Activated T-helper 2 cell treated with anti-CD3 and anti-CD28 coated beads, Interferon-gamma antibody, Interleukin-2, Interleukin-4, amounts not matched to agents 10 μg/mL and 5 μg/mL and 100 μg/mL, durations not matched to agents 14 hours and 24 hours and 36 hours (primary cell): ENCODE measurements around the gene TRIM27. TPM values are rescaled to one million over a fixed set of nuclear protein-coding genes. Genes with fewer than 3 reads are reported as not detected.
A peak's percentile ranks its signal among the peaks of the same experiment; 100 is the strongest.

Source experiments
- DNase-seq: peaks from one replicate; pipeline ENCODE4 v3.0.0; 2021; ENCODE audit warnings: low spot score
- H3K27ac Mint-ChIP-seq: one replicate; pipeline ENCODE4 v1.8.0; 2021; ENCODE audit warnings: mixed read lengths
- H3K27me3 Mint-ChIP-seq: one replicate; pipeline ENCODE4 v1.8.0; 2021; ENCODE audit warnings: low read depth, mixed read lengths
- H3K36me3 Mint-ChIP-seq: one replicate; pipeline ENCODE4 v1.8.0; 2021; ENCODE audit warnings: low read depth, mixed read lengths
- H3K4me1 Mint-ChIP-seq: one replicate; pipeline ENCODE4 v1.8.0; 2021; ENCODE audit warnings: low read depth, mixed read lengths
- H3K4me3 Mint-ChIP-seq: one replicate; pipeline ENCODE4 v1.8.0; 2021; ENCODE audit warnings: low read depth, mild to moderate bottlenecking, moderate library complexity, mixed read lengths
- H3K9me3 Mint-ChIP-seq: one replicate; pipeline ENCODE4 v1.8.0; 2021; ENCODE audit warnings: mixed read lengths
- intact Hi-C: fragments of 100-400 bp; cut with micrococcal nuclease; formaldehyde crosslinking; loops from one replicate; pipeline ENCODE4 v1.15.1; 2023
- total RNA-seq: library from RNA; stranded (reverse); gene quantifications from 2 replicates; pipeline ENCODE4 v1.2.3, GENCODE V29; 2022

The TRIM27 gene
- total RNA-seq, 1 donor from 2014 or later: 64.4 TPM

DNA sequence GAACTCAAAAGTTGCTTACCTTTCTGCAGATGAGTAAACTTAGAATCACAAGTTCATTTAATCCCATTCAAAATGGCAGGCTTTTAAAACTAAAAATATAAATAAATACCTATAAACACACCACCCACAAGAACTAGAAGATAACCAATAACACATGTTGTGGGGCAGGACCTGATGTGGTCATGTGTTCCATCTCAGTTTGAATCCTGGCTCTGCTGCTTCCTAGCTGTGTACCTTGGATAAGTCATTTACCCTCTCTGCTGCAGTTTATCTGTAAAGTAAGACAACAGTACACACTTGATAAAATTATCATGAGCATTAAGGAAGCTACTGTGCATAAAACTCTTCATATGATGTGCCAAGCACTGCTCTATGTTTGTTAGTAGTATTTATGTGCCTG lies 22.0 kb downstream of the TRIM27 start:
- intact Hi-C loops: no loop called here
- no peak overlapping the region for H3K4me3 Mint-ChIP-seq
- no peaks in the 10 kb centered on the region for H3K27me3 Mint-ChIP-seq
- H3K27ac Mint-ChIP-seq: no peak overlapping the region
- H3K9me3 Mint-ChIP-seq: no peaks in the 10 kb centered on the region
- H3K36me3 Mint-ChIP-seq: peaks cover 63% of the 10 kb centered on the region
- DNase-seq: no peak
- peaks cover 1% of the 10 kb centered on the region for H3K4me1 Mint-ChIP-seq

DNA sequence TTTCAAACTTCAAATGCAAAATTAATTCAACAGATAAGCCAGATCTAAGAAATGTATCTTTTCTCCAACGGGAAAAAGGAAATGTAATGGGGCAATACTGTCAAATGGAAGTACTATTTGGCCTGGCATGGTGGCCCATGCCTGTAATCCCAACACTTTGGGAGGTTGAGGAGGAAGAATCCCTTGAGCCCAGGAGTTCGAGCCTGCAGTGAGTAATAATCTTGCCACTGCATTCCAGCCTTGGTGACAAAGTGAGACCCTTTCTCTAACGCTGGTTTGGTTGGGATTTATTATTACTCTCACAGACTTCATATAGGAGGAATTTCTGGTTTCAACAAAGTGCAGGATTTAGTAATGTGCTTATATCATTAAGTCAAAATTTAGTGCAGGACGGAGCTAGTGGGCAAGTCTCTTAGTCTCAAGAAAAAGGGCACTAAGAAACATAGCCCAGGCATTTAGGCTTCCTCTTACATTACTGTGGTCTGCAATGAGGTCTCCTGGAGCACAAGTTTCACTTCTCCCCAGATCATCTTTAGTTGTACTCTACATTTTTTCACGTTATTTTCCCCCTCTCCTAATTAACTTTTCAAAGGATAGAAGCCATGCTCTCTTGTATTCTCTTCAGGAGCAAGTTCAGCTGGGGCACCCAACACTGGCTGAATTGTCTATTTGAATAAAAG lies 23.1 kb downstream of the TRIM27 start:
- no peak for DNase-seq
- intact Hi-C loops: no loop called here
- no peak overlapping the region for H3K27ac Mint-ChIP-seq
- peaks cover 54% of the 10 kb centered on the region for H3K36me3 Mint-ChIP-seq
- peaks cover 1% of the 10 kb centered on the region for H3K27me3 Mint-ChIP-seq
- peaks cover 1% of the 10 kb centered on the region for H3K4me1 Mint-ChIP-seq
- no peak overlapping the region for H3K4me3 Mint-ChIP-seq
- no peaks in the 10 kb centered on the region for H3K9me3 Mint-ChIP-seq

DNA sequence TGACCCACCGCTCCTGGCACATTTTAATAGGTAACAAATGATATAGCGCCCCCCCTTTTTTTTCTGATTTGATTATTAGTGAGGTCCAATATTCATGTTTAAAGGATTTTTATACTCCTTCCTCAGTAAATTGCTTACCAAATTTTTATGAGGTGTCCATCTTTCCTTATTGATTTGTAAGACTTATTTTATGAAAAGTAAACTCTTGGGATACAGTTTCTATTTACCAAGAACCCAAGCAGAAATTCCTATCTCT lies 25.1 kb downstream of the TRIM27 start:
- DNase-seq: no peak
- Mint-ChIP-seq H3K27ac (no peak overlapping the region), H3K4me1 (peaks cover 7% of the 10 kb centered on the region), H3K9me3 (no peaks in the 10 kb centered on the region), H3K4me3 (peak overlapping the region; percentile 60), H3K27me3 (peaks cover 1% of the 10 kb centered on the region), H3K36me3 (peaks cover 35% of the 10 kb centered on the region)
- intact Hi-C loops: no loop called here

DNA sequence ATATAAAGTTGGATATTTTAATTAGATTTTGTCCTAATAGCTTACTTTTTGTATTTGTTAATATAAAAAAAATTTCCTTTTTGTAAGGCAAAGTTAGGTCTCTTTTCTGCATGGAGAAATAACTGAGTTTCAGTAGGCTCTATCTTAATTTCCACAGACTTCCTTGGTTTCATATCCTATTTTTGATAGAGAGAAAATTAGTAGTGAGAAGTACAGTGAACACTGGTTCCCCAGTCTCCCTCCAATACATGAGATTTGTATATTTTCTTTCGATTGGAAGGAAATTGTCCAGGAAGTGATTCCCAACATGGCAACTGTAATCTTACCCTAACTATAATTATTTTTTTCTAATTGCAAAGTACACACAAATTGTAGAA lies 26.4 kb downstream of the TRIM27 start:
- intact Hi-C loops: no loop called here
- Mint-ChIP-seq H3K9me3 (no peaks in the 10 kb centered on the region), H3K4me3 (peak overlapping the region; percentile 97), H3K36me3 (peaks cover 24% of the 10 kb centered on the region), H3K27me3 (peaks cover 3% of the 10 kb centered on the region), H3K27ac (peak overlapping the region; percentile 100), H3K4me1 (peaks cover 8% of the 10 kb centered on the region)
- no peak for DNase-seq

DNA sequence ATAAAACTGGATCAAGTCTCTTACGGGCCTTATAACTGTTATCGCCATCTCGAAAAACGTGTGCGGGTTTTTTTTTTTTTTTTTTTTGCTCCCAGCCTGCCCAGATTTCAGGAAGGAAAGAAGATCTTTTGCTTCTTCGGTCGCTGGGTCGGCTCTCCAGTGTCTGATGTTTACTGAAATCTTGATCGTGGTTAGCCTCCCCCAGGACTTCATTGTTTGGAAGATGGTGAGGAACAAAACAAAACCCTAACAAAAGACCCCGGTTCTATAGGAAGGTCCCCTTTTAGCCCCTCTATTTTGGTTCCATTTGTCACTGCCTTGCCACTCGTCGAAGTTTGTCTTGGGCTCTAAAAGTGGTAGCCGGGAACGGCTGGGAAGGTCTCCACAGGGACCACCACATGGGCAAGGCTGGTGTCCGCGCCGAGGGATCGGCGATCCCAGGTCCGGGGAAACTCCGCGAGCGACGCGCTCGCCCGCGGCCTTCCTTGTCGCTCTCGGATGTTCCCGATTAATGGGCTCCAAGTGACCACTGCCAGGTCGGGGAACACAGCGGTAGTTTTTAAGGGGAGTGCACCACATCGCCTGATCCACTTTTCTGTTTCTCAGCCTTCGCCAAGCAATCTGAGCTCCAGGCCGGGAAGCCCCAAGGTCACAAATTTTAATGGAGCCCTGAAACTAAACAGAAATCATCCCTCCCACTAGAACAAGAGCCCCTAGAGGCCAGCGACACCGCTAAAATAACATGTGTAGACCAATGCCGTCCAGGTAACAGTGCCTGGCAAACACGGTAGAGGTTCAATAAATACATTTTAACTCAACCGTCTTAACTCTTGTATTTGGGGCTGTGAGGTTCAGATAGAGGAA lies 27.0 kb downstream of the TRIM27 start:
- intact Hi-C loops: loop anchor here (1.0 kb wide), 5 partner anchors 27 to 85 kb away; partner anchors contain the start of gene TRIM27
- H3K36me3 Mint-ChIP-seq: peaks cover 19% of the 10 kb centered on the region
- H3K27me3 Mint-ChIP-seq: peaks cover 3% of the 10 kb centered on the region
- no peaks in the 10 kb centered on the region for H3K9me3 Mint-ChIP-seq
- peak; percentile 46 for DNase-seq
- peaks cover 8% of the 10 kb centered on the region for H3K4me1 Mint-ChIP-seq
- H3K27ac Mint-ChIP-seq: peak overlapping the region; percentile 100
- peak overlapping the region; percentile 97 for H3K4me3 Mint-ChIP-seq

DNA sequence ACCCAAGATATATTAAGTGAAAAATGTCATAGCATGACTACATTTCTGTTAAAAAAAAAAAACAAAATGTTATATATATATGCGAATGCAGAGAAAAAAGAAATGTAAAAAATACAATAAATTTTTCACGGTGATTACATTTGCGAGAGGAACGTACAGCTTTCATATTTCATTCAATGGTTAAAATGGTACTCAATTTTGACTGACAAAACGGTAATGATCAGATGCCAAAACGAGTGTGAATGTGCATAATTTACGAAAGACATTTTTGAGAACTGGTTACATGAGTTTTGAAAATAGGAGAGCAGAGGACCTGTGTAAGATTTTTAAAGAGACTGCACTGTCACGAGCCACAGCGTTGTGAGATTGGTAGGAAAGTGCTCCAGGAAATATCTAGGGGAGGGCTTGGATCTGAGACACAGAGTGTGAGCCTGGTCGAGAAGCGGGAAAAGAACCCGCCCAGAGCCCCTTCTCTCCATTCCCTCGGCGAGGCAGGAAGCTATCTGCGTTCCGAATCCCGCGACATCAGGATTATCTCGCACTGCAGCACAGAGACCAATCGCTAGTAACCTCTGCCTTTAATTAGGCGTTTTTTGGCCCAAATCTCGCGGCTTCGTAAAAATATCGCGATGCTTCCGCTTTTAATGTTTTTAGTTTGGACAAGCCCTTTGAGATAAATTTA lies 28.5 kb downstream of the TRIM27 start:
- H3K36me3 Mint-ChIP-seq: peaks cover 5% of the 10 kb centered on the region
- H3K4me1 Mint-ChIP-seq: peaks cover 10% of the 10 kb centered on the region
- intact Hi-C loops: loop anchor here (1.0 kb wide), 1 partner anchor 11 kb away; no protein-coding TSS in a partner anchor
- peak overlapping the region; percentile 97 for H3K4me3 Mint-ChIP-seq
- DNase-seq: peak; percentile 90
- no peaks in the 10 kb centered on the region for H3K9me3 Mint-ChIP-seq
- peaks cover 3% of the 10 kb centered on the region for H3K27me3 Mint-ChIP-seq
- peak overlapping the region; percentile 100 for H3K27ac Mint-ChIP-seq

DNA sequence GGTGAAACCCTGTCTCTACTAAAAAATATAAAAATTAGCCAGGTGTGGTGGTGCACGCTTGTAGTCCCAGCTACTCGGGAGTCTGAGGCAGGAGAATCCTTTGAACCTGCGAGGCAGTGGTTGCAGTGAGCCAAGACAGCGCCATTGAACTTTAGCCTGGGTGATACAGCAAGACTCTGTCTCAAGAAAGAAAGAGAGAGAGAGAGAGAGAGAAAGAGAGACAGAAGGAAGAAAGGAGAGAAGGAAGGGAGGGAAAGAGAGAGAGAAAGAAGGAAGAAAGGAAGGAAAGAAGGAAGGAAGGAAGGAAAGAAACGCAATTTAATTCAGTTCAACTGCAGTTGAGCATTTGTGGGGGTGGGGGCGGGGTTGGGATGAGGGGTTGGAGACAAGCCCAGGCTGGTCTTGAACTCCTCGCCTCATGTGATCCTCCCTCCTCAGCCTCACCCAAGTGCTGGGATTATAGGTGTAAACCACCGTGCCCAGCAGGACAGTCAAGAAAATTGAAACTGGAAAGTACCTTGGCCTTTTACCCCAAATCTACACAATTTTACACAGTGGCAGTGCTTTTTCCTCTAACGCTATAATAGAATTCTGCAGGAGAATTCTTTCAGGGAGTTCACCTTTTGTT lies 30.5 kb downstream of the TRIM27 start:
- H3K4me1 Mint-ChIP-seq: peaks cover 10% of the 10 kb centered on the region
- H3K36me3 Mint-ChIP-seq: no peaks in the 10 kb centered on the region
- intact Hi-C loops: no loop called here

DNA sequence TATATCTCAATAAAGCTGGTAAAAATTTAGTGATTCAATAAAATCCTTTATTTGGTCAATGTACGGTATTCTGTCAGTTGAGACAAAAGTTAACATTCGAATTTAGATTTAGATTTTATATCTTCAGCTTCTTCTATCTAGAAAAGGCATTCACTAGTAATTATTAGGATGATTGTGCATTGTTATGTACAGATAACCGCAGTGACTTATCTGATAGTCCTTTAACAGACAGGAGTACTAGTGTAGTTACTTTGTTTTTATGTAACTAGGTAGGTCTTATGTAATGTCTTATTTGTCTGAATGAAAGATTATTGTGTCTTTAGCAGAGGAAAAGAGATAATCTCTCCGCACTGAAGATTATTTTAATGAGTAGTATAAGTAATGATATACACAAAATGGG lies 31.3 kb downstream of the TRIM27 start:
- Mint-ChIP-seq H3K4me3 (no peak overlapping the region), H3K9me3 (no peaks in the 10 kb centered on the region), H3K4me1 (peaks cover 12% of the 10 kb centered on the region), H3K27me3 (peaks cover 3% of the 10 kb centered on the region), H3K27ac (no peak overlapping the region), H3K36me3 (no peaks in the 10 kb centered on the region)
- intact Hi-C loops: no loop called here
- no peak for DNase-seq

More for the DNA sequence above, 30.5 kb downstream of the TRIM27 start:
- Mint-ChIP-seq H3K27me3 (peaks cover 3% of the 10 kb centered on the region), H3K4me3 (no peak overlapping the region), H3K9me3 (no peaks in the 10 kb centered on the region), H3K27ac (peak overlapping the region; percentile 21)
- no peak for DNase-seq

DNA sequence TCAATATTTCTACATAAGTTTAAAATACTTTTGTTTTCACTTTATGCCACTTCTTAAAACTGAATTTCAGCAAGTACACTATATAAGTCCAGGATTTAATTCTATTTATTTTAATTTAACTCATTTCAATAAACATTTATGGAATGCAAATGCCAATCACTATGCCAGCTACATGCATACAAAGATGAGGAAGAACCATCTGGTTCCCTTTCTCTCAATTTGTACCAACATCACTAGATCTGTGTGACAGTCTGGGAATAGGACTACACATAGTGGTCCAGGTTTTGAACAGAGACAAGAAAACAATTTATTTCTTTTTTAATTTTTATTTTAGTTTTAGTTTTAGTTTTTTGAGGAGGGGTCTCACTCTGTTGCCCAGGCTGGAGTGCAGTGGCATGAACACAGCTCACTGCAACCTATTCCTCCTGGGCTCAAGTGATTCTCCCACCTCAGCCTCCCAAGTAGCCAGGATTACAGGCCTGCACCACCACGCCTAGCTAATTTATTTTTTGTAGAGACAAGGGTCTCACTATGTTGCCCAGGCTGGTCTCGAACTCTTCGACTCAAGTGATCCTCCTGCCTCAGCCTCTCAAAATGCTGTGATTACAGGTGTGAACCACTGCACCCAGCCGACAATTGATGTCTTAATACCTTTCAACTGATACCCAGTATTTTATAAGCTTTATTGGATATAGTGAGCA lies 35.8 kb downstream of the TRIM27 start:
- no peak for DNase-seq
- Mint-ChIP-seq H3K9me3 (peaks cover 9% of the 10 kb centered on the region), H3K4me3 (no peak overlapping the region), H3K36me3 (peaks cover 3% of the 10 kb centered on the region), H3K27ac (no peak overlapping the region), H3K27me3 (peaks cover 3% of the 10 kb centered on the region), H3K4me1 (peaks cover 18% of the 10 kb centered on the region)
- intact Hi-C loops: no loop called here

DNA sequence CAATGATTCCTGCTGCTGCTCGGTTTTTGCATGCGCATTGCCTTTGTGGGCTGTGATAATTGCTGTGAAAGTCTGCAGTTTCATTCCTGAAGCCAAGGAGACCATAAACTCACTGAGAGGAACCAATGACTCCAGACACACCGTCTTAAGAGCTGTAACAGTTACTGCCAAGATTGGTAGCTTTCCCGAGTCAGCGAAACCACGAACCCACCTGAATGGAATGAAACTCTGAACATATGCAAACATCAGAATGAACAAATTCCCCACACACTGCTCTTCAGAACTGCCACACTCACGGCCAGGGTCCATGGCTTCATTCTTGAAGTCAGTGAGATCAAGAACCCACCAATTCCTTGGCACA lies 37.7 kb downstream of the TRIM27 start:
- H3K27ac Mint-ChIP-seq: no peak overlapping the region
- peaks cover 22% of the 10 kb centered on the region for H3K4me1 Mint-ChIP-seq
- peaks cover 7% of the 10 kb centered on the region for H3K27me3 Mint-ChIP-seq
- DNase-seq: no peak
- no peak overlapping the region for H3K4me3 Mint-ChIP-seq
- H3K36me3 Mint-ChIP-seq: peaks cover 3% of the 10 kb centered on the region
- H3K9me3 Mint-ChIP-seq: peaks cover 9% of the 10 kb centered on the region
- intact Hi-C loops: no loop called here

DNA sequence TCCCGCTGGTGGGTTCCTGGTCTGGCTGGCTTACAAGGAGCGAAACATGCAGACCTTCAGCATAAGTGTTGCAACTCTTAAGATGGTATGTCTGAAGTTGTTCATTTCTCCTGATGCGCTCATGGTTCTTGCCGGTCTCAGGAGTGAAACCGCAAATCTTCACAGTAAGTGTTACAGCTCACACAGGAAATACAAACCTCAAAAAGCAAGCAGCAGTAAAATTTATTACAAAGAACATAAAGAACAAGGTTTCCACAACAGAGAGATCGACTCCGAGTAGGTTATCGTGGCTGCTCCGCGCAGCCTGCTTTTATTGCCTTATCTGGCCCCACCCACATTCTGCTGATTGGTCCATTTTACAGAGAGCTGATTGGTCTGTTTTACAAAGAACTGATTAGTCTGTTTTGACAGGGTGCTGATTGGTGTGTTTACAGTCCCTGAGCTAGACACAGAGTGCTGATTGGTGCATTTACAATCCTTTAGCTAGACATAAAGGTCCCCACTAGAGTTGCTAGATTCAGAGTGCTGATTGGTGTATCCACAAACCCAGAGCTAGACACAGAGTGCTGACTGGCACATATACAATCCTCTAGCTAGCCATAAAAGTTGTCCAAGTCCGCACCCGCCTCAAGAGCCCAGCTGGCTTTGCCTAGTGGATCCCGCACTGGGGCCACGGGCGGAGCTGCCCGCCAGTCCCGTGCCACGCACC lies 39.2 kb downstream of the TRIM27 start:
- peak overlapping the region; percentile 73 for H3K4me3 Mint-ChIP-seq
- H3K9me3 Mint-ChIP-seq: peaks cover 9% of the 10 kb centered on the region
- intact Hi-C loops: loop anchor here (1.0 to 5.0 kb wide), 3 partner anchors 11 to 38 kb away; partner anchors contain the start of gene TRIM27
- H3K27me3 Mint-ChIP-seq: peaks cover 7% of the 10 kb centered on the region
- peaks cover 25% of the 10 kb centered on the region for H3K4me1 Mint-ChIP-seq
- peak overlapping the region; percentile 72 for H3K27ac Mint-ChIP-seq
- H3K36me3 Mint-ChIP-seq: peaks cover 3% of the 10 kb centered on the region
- DNase-seq: peak; percentile 77
